Neural crest cell (in vitro differentiated cells): ENCODE measurements around the gene FATE1. TPM values are rescaled to one million over a fixed set of nuclear protein-coding genes. Genes with fewer than 3 reads are reported as not detected.

Source experiments
- DNase-seq: peaks from one replicate; pipeline ENCODE4 v3.0.0; 2021; ENCODE audit warnings: low read depth, mixed read lengths, low spot score
- H3K27ac Mint-ChIP-seq: one replicate; pipeline ENCODE4 v1.8.0; 2021; ENCODE audit warnings: mild to moderate bottlenecking, mixed read lengths; ENCODE audit not compliant: unreplicated experiment
- H3K27me3 Mint-ChIP-seq: 2 replicates; pipeline ENCODE4 v1.8.0; 2021; ENCODE audit warnings: low read depth, mild to moderate bottlenecking, mixed read lengths
- H3K36me3 Mint-ChIP-seq: 2 replicates; pipeline ENCODE4 v1.8.0; 2021; ENCODE audit warnings: low read depth, mild to moderate bottlenecking, mixed read lengths
- H3K4me1 Mint-ChIP-seq: 2 replicates; pipeline ENCODE4 v1.8.0; 2021; ENCODE audit warnings: mixed read lengths
- H3K4me3 Mint-ChIP-seq: one replicate; pipeline ENCODE4 v1.8.0; 2021; ENCODE audit warnings: mild to moderate bottlenecking, mixed read lengths
- H3K9me3 Mint-ChIP-seq: 2 replicates; pipeline ENCODE4 v1.8.0; 2021; ENCODE audit warnings: mixed read lengths
- CTCF ChIP-seq: fragments of 200-600 bp; sonication (generic); conservative IDR thresholded peaks from 2 replicates; pipeline ENCODE4 v1.5.0; 2021; ENCODE audit warnings: antibody characterized with exemption, mild to moderate bottlenecking
- total RNA-seq: library from RNA; stranded (reverse); gene quantifications from 2 replicates; pipeline ENCODE4 v1.2.1, GENCODE V29; 2021

FATE1 gene
- total RNA-seq, 1 donor from 2014 or later, result not detected

- H3K36me3 Mint-ChIP-seq, result no peaks in the 10 kb centered on the region
- no peak for DNase-seq
Measured at GRCh38 chrX:151763711-151764110, 47.9 kb downstream of the FATE1 start.

GRCh38 chrX:151765026-151765425, 49.2 kb downstream of the FATE1 start:
- Mint-ChIP-seq H3K9me3 (peaks cover 3% of the 10 kb centered on the region), H3K4me1 (no peaks in the 10 kb centered on the region), H3K27ac (no peak overlapping the region), H3K36me3 (no peaks in the 10 kb centered on the region), H3K27me3 (no peaks in the 10 kb centered on the region), H3K4me3 (no peak overlapping the region)
- no peak for TF ChIP-seq CTCF
- DNase-seq, result no peak

More at GRCh38 chrX:151763711-151764110, 47.9 kb downstream of the FATE1 start:
- Mint-ChIP-seq H3K27ac (no peak overlapping the region), H3K27me3 (no peaks in the 10 kb centered on the region), H3K4me3 (no peak overlapping the region), H3K4me1 (no peaks in the 10 kb centered on the region), H3K9me3 (peaks cover 3% of the 10 kb centered on the region)
- TF ChIP-seq CTCF, result no peak

- H3K9me3 Mint-ChIP-seq, result peaks cover 3% of the 10 kb centered on the region
Measured at GRCh38 chrX:151771726-151772125, 55.9 kb downstream of the FATE1 start.

More at GRCh38 chrX:151771726-151772125, 55.9 kb downstream of the FATE1 start:
- no peak for DNase-seq
- H3K36me3 Mint-ChIP-seq, result no peaks in the 10 kb centered on the region
- TF ChIP-seq CTCF, result no peak
- H3K27ac Mint-ChIP-seq, result no peak overlapping the region
- H3K27me3 Mint-ChIP-seq, result no peaks in the 10 kb centered on the region
- no peaks in the 10 kb centered on the region for H3K4me1 Mint-ChIP-seq
- H3K4me3 Mint-ChIP-seq, result no peak overlapping the region

Other genes with a start within 250 kb of the FATE1 start
- gene PASD1, start 152.4 kb upstream of the FATE1 start, total RNA-seq, result not detected in 2 replicates
- gene PRRG3, start 20.6 kb upstream of the FATE1 start, total RNA-seq, result 2.6 and 2.9 TPM in 2 replicates
- gene CNGA2, start 18.7 kb downstream of the FATE1 start, total RNA-seq, result not detected in 2 replicates
- gene MAGEA4, start 196.9 kb downstream of the FATE1 start, total RNA-seq, result not detected in 2 replicates